KMS-11 (cell line): Measurements from ENCODE around the gene DCAF8L2.

Experiments used
- H2AFZ ChIP-seq: fragments of 200-600 bp; sonication (generic); 2 replicates; pipeline ENCODE4 v1.6.1; 2016; ENCODE audit warnings: antibody characterized with exemption, mixed run types, low read depth
- H3K27ac ChIP-seq: fragments of 200-600 bp; sonication (generic); 2 replicates; pipeline ENCODE4 v1.6.1; 2016; ENCODE audit warnings: mild to moderate bottlenecking, mixed run types
- H3K27me3 ChIP-seq: fragments of 200-600 bp; sonication (generic); 2 replicates; pipeline ENCODE4 v1.6.1; 2017; ENCODE audit warnings: mild to moderate bottlenecking, low read depth, mixed run types, moderate library complexity; ENCODE audit not compliant: insufficient read depth
- H3K36me3 ChIP-seq: fragments of 200-600 bp; sonication (generic); 2 replicates; pipeline ENCODE4 v1.6.1; 2017; ENCODE audit warnings: mild to moderate bottlenecking, mixed run types; ENCODE audit not compliant: insufficient read depth
- H3K4me1 ChIP-seq: fragments of 200-600 bp; sonication (generic); 2 replicates; pipeline ENCODE4 v1.6.1; 2016; ENCODE audit warnings: mild to moderate bottlenecking, low read depth, mixed run types; ENCODE audit not compliant: poor library complexity, severe bottlenecking
- H3K4me2 ChIP-seq: fragments of 200-600 bp; sonication (generic); 2 replicates; pipeline ENCODE4 v1.7.0; 2016; ENCODE audit warnings: mild to moderate bottlenecking, mixed run types
- H3K4me3 ChIP-seq: fragments of 200-600 bp; sonication (generic); IDR thresholded peaks from 2 replicates; pipeline ENCODE4 v1.6.1; 2017; ENCODE audit warnings: low read depth, low read length, mixed read lengths; ENCODE audit not compliant: insufficient read depth
- H3K79me2 ChIP-seq: fragments of 200-600 bp; sonication (generic); 2 replicates; pipeline ENCODE4 v1.6.1; 2016; ENCODE audit warnings: low read depth, mixed run types; ENCODE audit not compliant: insufficient read depth
- H3K9ac ChIP-seq: fragments of 200-600 bp; sonication (generic); 2 replicates; pipeline ENCODE4 v1.6.1; 2016; ENCODE audit warnings: mild to moderate bottlenecking, mixed run types
- H4K20me1 ChIP-seq: fragments of 200-600 bp; sonication (generic); 2 replicates; pipeline ENCODE4 v1.6.1; 2016; ENCODE audit warnings: mild to moderate bottlenecking, mixed run types; ENCODE audit not compliant: insufficient read depth
- CTCF ChIP-seq: fragments of 200-600 bp; sonication (generic); conservative IDR thresholded peaks from 2 replicates; pipeline ENCODE4 v1.6.1; 2017; ENCODE audit warnings: low read depth, mild to moderate bottlenecking, antibody characterized with exemption, low read length, moderate library complexity, mixed read lengths

The DCAF8L2 gene

DNA sequence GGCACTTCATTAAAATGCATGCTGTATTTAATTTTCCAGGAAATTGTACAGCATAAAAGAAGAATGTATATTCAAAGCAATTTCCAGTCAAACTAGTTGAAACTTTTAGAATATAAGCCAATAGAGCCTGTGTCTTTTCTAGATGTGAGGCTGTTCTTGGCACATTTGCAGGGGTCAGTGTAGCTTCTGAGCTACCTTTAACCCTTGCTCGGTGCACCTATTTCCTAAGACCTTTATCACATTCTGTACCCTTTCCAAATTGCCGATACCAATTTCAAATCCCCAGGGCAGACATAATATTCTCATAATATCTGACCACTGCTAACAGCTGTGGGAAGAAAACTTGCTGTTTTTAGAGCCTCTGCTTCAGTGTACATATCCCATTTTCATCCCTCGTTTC, 43.2 kb downstream of the DCAF8L2 start:
- Histone ChIP-seq H2AFZ (no peak overlapping the region), H3K4me3 (no peak overlapping the region), H3K27me3 (no peaks in the 10 kb centered on the region), H3K9ac (no peak overlapping the region), H4K20me1 (no peaks in the 10 kb centered on the region), H3K27ac (no peak overlapping the region), H3K79me2 (no peaks in the 10 kb centered on the region), H3K4me1 (no peaks in the 10 kb centered on the region), H3K4me2 (no peak overlapping the region), H3K36me3 (no peaks in the 10 kb centered on the region)
- no peak for TF ChIP-seq CTCF

DNA sequence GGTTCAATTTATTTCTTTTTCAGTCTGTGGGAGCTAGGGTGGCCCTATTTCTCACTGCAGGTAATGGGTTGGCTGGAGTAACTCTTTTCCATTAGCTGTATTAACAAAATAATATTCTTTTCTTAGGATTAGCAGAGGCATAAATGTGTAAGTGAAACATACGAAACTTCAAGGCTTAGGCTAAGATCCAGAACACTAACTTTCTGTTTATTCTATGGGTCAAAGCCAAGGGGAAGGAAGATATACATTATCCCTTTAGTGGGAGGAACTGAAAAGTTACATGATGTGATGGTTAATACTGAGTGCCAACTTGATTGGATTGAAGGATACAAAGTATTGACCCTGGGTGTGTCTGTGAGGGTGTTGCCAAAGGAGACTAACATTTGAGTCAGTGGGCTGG, 66.4 kb downstream of the DCAF8L2 start:
- H3K4me1 ChIP-seq = no peaks in the 10 kb centered on the region
- H4K20me1 ChIP-seq = no peaks in the 10 kb centered on the region
- no peaks in the 10 kb centered on the region for H3K36me3 ChIP-seq
- no peaks in the 10 kb centered on the region for H3K79me2 ChIP-seq
- TF ChIP-seq CTCF = no peak
- no peaks in the 10 kb centered on the region for H3K27me3 ChIP-seq
- no peak overlapping the region for H3K27ac ChIP-seq
- H3K4me3 ChIP-seq = no peak overlapping the region
- no peak overlapping the region for H2AFZ ChIP-seq
- no peak overlapping the region for H3K9ac ChIP-seq
- H3K4me2 ChIP-seq = no peak overlapping the region

DNA sequence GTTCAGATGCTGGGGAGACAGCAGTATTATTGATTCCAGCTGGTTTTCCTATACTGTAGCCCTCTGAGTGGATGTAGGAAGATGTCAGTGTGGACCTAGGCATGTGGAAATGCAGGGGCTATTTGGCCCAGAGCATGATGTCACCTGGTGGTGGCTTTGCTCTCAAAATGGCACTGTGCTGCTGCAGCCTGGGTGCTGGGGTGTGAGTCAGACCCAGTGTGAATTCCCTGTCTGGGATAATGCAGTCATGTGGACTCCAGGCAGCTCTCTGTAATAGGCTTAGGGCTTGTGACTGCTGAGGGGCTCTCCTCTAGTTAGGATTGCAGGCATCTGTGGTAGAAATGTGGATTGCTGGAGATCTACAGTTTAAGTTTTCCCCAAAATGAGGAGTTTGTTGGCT, 70.7 kb downstream of the DCAF8L2 start:
- H3K79me2 ChIP-seq = no peaks in the 10 kb centered on the region
- no peaks in the 10 kb centered on the region for H3K27me3 ChIP-seq
- no peaks in the 10 kb centered on the region for H3K4me1 ChIP-seq
- H3K9ac ChIP-seq = no peak overlapping the region
- no peak overlapping the region for H3K4me2 ChIP-seq
- no peaks in the 10 kb centered on the region for H4K20me1 ChIP-seq
- H3K36me3 ChIP-seq = no peaks in the 10 kb centered on the region
- TF ChIP-seq CTCF = no peak
- no peak overlapping the region for H3K4me3 ChIP-seq
- no peak overlapping the region for H2AFZ ChIP-seq
- H3K27ac ChIP-seq = no peak overlapping the region

- Histone ChIP-seq H3K27ac (no peak overlapping the region), H3K27me3 (no peaks in the 10 kb centered on the region), H3K4me3 (no peak overlapping the region), H3K4me1 (no peaks in the 10 kb centered on the region), H3K36me3 (no peaks in the 10 kb centered on the region), H3K79me2 (no peaks in the 10 kb centered on the region), H3K4me2 (no peak overlapping the region), H2AFZ (no peak overlapping the region), H3K9ac (no peak overlapping the region), H4K20me1 (no peaks in the 10 kb centered on the region)
- no peak for TF ChIP-seq CTCF
Observed at GRCh38 chrX:27671234-27671633, 81.1 kb downstream of the DCAF8L2 start.

GRCh38 chrX:27674491-27674890, 84.3 kb downstream of the DCAF8L2 start:
- TF ChIP-seq CTCF = no peak
- no peak overlapping the region for H2AFZ ChIP-seq
- no peaks in the 10 kb centered on the region for H3K36me3 ChIP-seq
- H4K20me1 ChIP-seq = no peaks in the 10 kb centered on the region
- H3K79me2 ChIP-seq = no peaks in the 10 kb centered on the region
- H3K4me1 ChIP-seq = no peaks in the 10 kb centered on the region
- no peak overlapping the region for H3K4me2 ChIP-seq
- H3K9ac ChIP-seq = no peak overlapping the region
- no peak overlapping the region for H3K27ac ChIP-seq
- H3K27me3 ChIP-seq = no peaks in the 10 kb centered on the region
- no peak overlapping the region for H3K4me3 ChIP-seq
